GM19035 (cell line): ENCODE data around the gene TMEM266.

Experiments
- ATAC-seq: cut with Tn5 transposase; IDR thresholded peaks from one replicate; pipeline ENCODE4 v1.9.1; 2021; ENCODE audit not compliant: unreplicated experiment

Gene TMEM266

DNA sequence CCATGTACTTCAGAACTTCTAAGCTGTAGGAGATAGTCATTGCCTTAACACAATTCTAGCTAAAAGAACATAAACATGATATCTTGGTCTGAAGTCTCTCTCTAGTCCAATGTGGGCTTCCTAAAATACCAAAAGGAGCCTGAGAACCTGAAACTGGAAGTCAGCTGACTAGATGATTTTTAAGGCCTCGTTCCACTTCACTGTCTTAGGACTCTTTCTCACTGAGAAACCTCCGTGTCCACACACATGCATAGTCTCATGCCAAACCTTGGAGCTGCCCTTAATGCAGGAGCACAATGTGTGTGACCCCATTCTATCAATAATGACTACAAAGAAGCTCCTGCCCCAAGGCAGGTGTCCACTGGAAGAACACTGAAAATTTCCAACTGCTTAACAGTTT lies 163.7 kb downstream of the TMEM266 start:
- no peak for ATAC-seq

DNA sequence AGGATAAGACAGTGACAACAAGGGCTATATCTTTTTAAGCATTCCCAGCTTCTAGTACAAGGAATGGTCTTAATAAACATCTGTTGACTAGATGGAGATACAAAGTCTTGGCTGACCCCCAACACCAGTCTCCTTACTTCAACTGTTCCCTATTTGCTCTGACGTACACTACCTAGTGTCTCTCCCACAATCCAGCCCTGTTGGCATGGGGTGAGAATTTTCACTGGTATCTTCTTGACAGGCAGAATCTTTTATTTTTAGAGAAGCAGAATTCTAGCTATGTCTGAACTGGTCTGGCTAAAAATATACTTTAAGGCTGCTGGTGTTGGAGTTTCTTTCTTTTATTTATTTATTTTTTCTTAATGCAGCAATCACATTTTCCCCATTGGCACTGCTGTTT lies 169.5 kb downstream of the TMEM266 start:
- ATAC-seq = no peak

DNA sequence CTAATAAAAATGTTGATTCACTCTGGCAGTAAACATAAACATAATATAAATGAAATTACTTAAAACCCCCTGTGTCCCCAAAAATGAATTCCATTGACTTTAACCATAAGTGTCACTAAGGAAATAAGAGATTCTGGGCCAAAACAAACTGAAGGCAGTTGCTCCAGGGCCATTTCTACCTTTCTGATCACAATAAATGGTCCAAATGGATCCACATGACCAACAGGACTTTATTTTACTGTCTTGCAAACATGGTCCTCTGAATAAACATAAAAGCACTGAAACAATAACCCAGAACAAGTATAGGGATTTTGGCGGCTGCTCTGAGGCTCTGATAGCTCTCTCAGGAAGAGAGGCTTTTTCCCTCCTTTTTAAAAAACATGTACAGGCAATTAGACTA lies 174.1 kb downstream of the TMEM266 start:
- no peak for ATAC-seq

DNA sequence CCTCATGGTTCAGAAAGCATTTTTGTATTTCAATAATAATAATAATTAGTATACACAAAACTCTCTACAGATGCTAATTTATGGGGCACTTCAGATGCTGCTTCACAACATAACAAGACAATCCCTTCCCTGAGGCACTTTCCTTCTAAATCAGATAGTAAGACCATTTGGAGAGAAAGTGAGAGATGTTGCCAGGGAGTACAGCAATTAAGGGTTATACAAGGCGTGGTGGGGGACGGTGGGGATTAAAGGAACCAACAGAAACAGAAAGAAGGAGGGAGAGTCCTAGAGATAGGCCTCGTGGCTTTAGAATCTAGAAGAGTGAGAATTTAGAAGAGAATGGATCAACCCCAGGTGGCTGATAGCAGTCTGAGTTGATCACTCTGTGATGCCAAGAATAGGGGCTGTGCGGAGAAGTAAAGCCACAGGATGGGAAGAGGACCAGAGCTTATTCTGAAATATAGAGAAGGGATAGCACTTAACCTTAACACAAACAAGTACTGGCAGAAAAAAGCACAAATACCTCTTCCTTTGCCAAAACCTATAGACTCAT lies 174.6 kb downstream of the TMEM266 start:
- no peak for ATAC-seq

DNA sequence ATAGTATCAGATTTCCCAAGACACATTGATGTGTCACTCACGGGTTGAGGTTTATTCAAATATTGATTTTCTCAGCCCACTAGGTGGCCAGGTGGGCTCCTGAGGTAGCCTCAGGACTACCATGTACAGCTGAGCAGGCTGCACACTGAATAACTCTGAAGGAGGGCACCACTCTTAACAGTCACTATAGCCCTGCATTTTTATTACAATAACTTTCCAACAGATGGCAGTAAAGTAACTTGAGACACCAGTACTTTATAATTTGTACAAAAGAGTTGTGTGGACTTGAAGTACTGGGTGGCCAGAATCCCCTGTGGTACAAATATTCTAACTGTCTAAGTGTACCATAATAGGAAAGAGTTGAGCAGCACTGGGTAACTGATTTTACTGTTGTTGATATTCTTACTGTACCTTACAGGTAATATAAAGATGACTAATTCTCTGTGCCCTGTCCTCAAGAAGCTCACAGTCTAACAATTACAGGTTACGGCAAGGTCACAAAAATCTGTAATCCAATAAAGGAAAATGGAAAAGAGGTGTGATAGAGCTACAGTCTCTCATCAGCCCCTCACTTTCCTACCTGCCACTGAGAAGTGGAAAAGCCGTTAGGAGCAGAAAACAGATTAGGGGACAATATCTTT lies 175.5 kb downstream of the TMEM266 start:
- ATAC-seq = no peak

DNA sequence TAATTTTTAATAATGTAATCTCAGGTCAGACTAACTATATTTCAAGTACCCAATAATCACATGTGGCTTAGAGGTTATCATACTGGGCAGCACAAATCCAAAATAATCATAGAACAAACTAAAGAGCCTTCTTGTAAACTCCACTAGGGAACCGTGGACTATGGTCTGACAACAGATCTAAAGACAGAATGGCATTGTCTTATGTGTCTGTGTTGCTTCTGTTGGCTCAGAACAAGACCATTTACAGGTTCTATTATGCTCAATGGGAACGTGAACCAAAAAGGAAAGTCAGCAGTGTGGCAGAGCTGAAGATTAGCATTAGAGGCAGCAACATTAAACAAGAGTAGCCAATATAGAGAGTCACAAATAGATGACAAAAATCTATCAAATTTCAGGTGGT lies 176.6 kb downstream of the TMEM266 start:
- ATAC-seq = no peak

DNA sequence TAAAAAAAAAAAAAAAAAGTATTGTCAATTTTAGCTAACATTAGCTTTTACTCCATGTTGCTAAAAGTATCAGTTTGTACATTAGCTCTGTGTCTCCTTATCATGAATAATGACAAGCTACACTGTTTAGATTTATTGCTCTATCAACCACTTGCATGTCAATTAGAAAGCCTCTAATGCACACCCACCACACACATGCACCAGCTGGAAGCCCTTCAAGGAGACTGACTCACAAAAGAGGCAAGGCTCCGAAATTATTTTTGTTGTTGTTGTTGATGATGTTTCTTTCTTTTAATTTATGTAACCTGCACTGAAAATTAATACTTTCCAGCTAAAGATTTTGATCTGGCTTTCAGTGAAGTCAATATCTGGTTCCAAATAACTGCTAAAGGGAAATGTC lies 180.0 kb downstream of the TMEM266 start:
- no peak for ATAC-seq

DNA sequence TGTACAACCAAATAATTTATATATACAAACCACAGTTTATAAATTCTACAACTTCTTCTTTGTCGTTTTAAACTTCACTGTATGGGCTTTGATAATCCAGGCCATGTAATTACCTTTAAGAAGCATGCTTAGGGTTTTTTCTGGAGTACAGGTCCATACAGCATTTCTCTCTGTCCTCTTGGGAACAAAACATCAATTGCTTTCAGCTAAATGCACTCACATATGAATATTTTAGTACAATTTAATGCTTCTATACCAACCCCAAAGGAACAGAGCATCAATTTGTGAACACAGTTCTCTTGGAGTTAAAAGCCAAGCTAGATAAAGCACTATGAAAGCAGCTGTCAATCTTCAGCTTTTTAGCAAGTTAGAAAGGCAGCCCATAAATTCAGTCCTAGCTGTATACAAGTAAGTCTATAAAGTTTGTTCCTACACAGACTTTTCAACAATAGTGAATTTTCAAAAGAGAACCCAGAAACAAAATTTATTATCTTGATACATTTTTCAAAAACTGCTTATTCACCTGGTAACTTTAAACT lies 185.4 kb downstream of the TMEM266 start:
- no peak for ATAC-seq

DNA sequence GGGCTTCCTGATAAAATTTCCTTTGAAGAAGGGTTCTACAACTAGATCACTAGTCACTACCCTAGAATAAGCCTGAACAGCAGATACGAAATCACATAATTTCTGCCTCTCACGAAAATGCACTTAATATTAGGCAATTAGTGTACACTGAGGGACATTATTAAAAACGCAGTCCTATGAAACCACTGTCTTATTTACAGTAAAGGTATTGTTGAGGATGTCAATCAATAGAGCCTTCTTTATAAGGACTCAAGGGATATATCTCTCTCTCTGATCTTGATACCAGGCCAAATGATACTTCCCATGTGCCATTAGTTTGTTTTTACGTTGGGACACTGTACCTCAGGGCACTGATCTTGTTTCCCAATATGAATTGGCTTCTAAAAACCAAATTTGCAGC lies 191.9 kb downstream of the TMEM266 start:
- no peak for ATAC-seq

DNA sequence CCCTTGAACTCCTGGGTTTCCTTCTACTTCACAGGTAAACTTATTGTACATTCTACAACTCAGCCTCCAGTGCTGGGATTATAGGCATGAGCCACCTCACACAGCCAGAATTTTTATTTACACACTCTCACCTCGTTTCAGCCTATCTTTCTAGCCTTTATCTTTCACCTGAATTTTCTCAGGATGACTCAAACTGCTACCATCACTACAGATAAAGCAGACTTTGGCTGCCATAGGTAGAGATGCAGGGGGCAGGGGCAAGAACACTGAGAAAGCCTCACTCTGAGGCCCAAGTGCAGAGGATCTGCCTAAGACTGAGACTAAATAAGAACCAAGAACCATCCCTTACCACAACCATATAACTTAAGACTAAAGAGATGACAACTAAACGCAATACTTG lies 192.5 kb downstream of the TMEM266 start:
- ATAC-seq = no peak

DNA sequence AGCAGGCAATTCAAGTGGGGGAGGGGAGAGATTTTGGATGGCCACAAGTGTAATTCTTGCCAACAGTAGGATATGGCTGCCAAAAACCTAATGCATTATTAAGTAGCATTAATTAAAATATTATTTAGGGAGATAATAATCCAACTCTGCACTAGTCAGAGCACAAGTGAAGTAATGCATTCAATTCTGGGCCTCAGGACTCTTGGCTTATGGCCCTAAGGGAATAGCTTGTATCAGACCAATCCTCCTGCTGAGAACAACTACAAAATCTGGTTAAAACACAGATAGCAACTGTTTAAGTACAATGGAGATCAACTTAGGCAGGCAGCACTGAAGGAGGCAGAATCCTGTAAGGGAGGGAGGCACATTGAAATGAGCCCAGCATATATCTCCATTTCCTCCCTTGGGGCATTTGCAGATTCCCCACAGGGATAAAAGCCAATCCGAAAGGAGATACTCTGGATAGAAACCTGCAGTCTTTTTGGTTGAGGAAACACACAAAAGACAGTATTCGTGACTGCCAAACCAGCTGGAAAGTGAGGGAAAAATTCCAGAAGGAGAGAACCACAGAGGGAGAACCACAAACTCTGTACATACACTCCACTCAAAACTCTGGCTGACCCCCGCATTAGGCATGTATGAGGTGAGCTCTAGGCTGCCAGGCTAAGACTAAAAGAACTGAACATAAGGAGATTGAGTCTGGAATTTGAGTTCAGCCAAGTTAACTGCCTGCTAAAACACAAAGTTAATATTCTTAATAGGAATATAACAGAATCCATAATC lies 194.1 kb downstream of the TMEM266 start:
- no peak for ATAC-seq
